ENCODE measurements around the gene BRD7.

Gene BRD7

DNA sequence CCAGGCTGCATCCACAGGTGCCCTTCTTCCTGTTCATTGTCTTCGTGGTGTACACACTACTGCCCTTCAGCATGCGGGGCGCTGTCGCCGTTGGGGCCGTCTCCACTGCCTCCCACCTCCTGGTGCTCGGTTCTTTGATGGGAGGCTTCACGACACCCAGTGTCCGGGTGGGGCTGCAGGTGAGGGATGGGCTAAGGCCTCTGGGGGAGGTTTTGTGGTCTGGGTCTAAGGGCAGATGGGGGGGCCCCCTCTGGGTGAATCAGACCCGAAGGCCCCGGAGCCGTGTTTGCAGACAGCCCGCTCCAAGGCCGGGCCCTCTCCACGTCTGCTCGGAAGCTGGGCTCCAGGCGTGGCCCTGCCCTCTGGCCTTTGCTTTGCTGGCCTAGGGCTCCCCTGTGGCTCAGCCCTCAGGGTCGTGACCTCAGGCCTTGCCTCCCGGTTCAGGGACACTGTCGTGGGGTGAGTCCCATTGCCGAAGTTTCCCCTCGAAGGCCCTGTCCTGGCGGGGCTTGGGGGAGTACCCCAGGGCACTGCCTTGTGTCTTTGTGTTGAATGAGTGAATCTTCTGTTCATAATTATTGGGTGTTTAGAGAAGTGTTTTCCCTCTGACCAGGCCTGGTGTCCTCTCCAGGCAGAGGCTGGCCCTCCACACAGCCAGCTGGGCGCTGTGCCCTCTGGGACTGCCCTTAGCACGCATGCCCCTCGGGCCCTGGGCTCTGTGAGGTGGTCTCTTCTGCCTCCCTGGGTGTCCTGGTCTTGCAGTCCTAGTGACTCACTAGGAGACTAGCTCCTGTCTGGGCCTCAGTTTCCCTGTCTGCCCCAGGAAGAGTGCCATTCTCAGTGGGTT lies 76.8 kb downstream of the BRD7 start:
- TF ChIP-seq, protein P1, sequence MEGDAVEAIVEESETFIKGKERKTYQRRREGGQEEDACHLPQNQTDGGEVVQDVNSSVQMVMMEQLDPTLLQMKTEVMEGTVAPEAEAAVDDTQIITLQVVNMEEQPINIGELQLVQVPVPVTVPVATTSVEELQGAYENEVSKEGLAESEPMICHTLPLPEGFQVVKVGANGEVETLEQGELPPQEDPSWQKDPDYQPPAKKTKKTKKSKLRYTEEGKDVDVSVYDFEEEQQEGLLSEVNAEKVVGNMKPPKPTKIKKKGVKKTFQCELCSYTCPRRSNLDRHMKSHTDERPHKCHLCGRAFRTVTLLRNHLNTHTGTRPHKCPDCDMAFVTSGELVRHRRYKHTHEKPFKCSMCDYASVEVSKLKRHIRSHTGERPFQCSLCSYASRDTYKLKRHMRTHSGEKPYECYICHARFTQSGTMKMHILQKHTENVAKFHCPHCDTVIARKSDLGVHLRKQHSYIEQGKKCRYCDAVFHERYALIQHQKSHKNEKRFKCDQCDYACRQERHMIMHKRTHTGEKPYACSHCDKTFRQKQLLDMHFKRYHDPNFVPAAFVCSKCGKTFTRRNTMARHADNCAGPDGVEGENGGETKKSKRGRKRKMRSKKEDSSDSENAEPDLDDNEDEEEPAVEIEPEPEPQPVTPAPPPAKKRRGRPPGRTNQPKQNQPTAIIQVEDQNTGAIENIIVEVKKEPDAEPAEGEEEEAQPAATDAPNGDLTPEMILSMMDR (IDR thresholded peaks at IDR 0.05; ENCODE audit: low read depth, low read length) = no peak

GRCh38 chr16:50290856-50291255 lies 77.9 kb downstream of the BRD7 start:
- no peak for DNase-seq (ENCODE audit: extremely low read depth, low read depth)
- TF ChIP-seq, protein P1 (IDR thresholded peaks at IDR 0.05; ENCODE audit: low read depth, low read length) = no peak

More for the DNA sequence above, 76.8 kb downstream of the BRD7 start:
- no peak for DNase-seq (ENCODE audit: extremely low read depth, low read depth)

DNA sequence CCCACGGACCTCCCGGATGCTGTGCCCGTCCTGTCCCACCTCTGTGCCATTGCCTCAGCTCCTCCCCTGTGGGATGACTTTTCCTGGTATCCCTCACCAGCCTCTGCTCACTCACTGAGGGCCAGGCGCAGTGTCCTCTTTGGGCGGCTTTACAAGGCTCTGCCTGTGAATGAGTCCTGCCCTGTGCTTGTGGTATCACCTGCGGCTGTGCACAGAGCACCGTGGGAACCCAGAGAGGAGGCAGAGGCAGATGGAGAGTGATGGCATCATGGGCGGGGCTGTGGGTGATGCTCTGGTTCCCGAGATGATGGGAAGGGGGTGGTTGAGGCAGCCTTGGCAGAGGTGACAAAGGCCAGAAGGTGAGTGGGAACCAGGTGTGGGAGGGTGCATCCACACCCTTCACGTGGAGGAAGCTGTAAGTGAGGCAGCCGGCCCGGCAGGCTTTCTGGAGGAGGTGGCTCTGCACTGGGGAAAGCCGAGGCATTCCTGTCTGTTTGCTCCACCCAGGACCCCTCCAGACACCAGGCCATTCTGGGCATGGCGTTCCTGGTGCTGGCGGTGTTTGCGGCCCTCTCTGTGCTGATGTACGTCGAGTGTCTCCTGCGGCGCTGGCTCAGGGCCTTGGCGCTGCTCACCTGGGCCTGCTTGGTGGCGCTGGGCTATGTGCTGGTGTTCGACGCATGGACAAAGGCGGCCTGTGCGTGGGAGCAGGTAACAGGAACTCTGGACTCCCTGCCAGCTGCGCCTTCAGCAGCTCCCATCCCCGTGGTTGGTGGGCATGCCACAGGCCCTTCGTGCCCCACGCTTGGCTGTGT lies 78.6 kb downstream of the BRD7 start:
- TF ChIP-seq, protein P1 (IDR thresholded peaks at IDR 0.05; ENCODE audit: low read depth, low read length) = no peak
- DNase-seq (ENCODE audit: extremely low read depth, low read depth) = no peak

DNA sequence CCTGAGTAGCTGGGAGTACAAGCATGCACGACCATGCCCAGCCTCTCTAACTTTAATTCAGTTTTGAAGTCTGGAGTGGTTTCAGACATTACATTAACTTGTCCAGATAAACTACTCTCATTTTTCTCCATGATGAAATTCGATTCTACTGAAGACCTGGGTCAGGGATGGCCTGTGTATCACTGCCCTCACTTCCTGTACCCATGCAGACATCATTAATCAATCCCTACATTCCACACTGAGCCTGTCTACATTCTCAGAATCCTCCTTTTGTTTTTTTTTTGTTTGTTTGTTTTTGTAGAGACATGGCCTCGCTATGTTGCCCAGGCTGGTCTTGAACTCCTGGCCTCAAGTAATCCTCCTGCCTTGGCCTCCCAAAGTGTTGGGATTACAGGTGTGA lies 79.9 kb downstream of the BRD7 start:
- DNase-seq (ENCODE audit: extremely low read depth, low read depth) = no peak
- TF ChIP-seq, protein P1 (IDR thresholded peaks at IDR 0.05; ENCODE audit: low read depth, low read length) = no peak

DNA sequence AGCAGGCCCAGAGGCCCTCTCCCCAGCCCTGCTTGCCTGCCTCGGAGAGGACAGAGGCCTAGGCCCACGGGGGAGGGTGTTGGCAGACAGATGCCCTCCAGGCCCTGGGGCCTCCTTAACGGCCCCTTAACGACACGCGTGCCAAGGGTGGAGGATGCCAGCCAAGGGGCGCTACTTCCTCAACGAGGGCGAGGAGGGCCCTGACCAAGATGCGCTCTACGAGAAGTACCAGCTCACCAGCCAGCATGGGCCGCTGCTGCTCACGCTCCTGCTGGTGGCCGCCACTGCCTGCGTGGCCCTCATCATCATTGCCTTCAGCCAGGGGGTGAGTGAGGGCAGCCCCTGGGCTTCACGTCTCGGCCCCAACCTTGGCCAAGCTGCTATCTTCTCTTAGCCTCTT lies 80.8 kb downstream of the BRD7 start:
- TF ChIP-seq, protein P1 (IDR thresholded peaks at IDR 0.05; ENCODE audit: low read depth, low read length) = no peak
- DNase-seq (ENCODE audit: extremely low read depth, low read depth) = no peak

GRCh38 chr16:50286681-50287080 lies 82.1 kb downstream of the BRD7 start:
- TF ChIP-seq, protein P1 (IDR thresholded peaks at IDR 0.05; ENCODE audit: low read depth, low read length) = no peak
- DNase-seq (ENCODE audit: extremely low read depth, low read depth) = no peak
